ENCODE measurements around the gene THRSP. TPM values are rescaled to one million over a fixed set of nuclear protein-coding genes. Genes with fewer than 3 reads are reported as not detected.

THRSP gene
- total RNA-seq, 1 experiment from 2014 or later: not detected

DNA sequence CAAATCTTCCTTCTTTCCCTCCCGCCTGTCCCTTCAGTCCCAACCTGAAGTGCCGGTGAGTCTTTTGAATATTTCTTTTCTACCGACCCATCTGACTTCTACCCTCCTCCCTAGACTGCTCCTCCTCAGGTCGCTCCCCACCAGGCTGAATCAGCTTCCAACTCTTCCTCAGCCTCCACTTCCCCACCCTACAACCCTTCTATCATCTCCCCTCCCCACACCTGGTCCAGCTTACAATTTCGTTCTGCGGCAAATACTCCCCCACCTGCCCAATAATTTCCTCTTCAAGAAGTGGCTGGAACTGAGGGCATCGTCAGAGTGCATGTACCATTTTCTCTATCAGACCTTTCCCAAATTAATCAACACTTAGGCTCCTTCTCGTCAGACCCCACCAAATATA, 18.5 kb downstream of the THRSP start:
- Histone ChIP-seq H3K4me3 (replicated peaks in 1 of 2; ENCODE audit: low read depth in 1 of 2, low read length in 2 of 2) (no peak overlapping the region), H3K27me3 (ENCODE audit: insufficient read depth, low read length) (no peaks in the 10 kb centered on the region), H3K9me3 (ENCODE audit: control insufficient read depth in 1 of 2, insufficient read depth in 1 of 2, low read depth in 1 of 2, low read length in 2 of 2) (no peaks in the 10 kb centered on the region), H3K27ac (ENCODE audit: low read depth, low read length) (no peak overlapping the region), H3K79me2 (ENCODE audit: insufficient read depth, low read length) (peaks cover 26% of the 10 kb centered on the region), H3K4me2 (ENCODE audit: low read length) (no peak overlapping the region), H4K20me1 (ENCODE audit: insufficient read depth) (no peaks in the 10 kb centered on the region), H3K36me3 (ENCODE audit: control insufficient read depth in 1 of 2, insufficient read depth in 2 of 2, low read length in 2 of 2) (no peaks in the 10 kb centered on the region), H2AFZ (ENCODE audit: low read depth, low read length, poor library complexity, severe bottlenecking) (no peak overlapping the region), H3K9ac (ENCODE audit: low read length) (no peak overlapping the region), H3K4me1 (ENCODE audit: control insufficient read depth in 1 of 2, insufficient read depth in 2 of 2, low read length in 2 of 2) (peaks cover 0 to 17% of the 10 kb centered on the region in 2 experiments; a peak in 3 of 4 replicates), H3K9me2 (ENCODE audit: insufficient read depth) (no peaks in the 10 kb centered on the region)
- ChIA-PET CTCF (no interaction called here), RAD21 (ENCODE audit: low non-redundant PET in 1 of 2, low total read pairs in 2 of 2, uncharacterized antibody in 2 of 2, unreplicated experiment in 2 of 2) (no interaction called here), POLR2A (no interaction called here)
- ATAC-seq (no peak), DNase-seq (ENCODE audit: low read depth, low spot score) (no peak)
- TF ChIP-seq YY1 (IDR thresholded peaks at IDR 0.05; ENCODE audit: extremely low read depth, insufficient replicate concordance, low read depth, low read length): no peak
- BruUV-seq (replicated peaks): no TSS peak
- intact Hi-C loops (cut with micrococcal nuclease): no loop called here

DNA sequence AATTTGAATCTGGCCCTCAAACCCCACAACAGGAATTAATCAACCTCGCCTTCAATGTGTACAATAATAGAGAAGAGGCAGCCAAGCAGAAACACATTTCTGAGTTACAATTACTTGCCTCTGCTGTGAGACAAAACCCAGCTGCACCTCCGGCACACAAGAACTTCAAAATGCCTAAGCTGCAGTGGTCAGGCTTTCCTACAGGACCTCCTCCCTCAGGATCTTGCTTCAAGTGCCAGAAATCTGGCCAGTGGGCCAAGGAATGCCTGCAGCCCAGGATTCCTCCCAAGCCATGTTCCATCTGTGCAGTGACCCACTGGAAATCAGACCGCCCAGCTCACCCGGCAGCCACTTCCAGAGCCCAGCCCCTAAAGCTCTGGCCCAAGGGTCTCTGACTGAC, 19.4 kb downstream of the THRSP start:
- POLR2A ChIA-PET: no interaction called here
- peaks cover 0 to 14% of the 10 kb centered on the region in 2 experiments; a peak in 3 of 4 replicates for H3K4me1 ChIP-seq (ENCODE audit: control insufficient read depth in 1 of 2, insufficient read depth in 2 of 2, low read length in 2 of 2)
- no peaks in the 10 kb centered on the region for H3K27me3 ChIP-seq (ENCODE audit: insufficient read depth, low read length)
- intact Hi-C loops (cut with micrococcal nuclease): no loop called here
- no peaks in the 10 kb centered on the region for H3K36me3 ChIP-seq (ENCODE audit: control insufficient read depth in 1 of 2, insufficient read depth in 2 of 2, low read length in 2 of 2)
- peaks cover 17% of the 10 kb centered on the region for H3K79me2 ChIP-seq (ENCODE audit: insufficient read depth, low read length)
- CTCF ChIA-PET: no interaction called here
- no peaks in the 10 kb centered on the region for H3K9me3 ChIP-seq (ENCODE audit: control insufficient read depth in 1 of 2, insufficient read depth in 1 of 2, low read depth in 1 of 2, low read length in 2 of 2)
- no peak overlapping the region for H3K4me3 ChIP-seq (replicated peaks in 1 of 2; ENCODE audit: low read depth in 1 of 2, low read length in 2 of 2)
- no peak overlapping the region for H2AFZ ChIP-seq (ENCODE audit: low read depth, low read length, poor library complexity, severe bottlenecking)
- no peaks in the 10 kb centered on the region for H4K20me1 ChIP-seq (ENCODE audit: insufficient read depth)
- RAD21 ChIA-PET (ENCODE audit: low non-redundant PET in 1 of 2, low total read pairs in 2 of 2, uncharacterized antibody in 2 of 2, unreplicated experiment in 2 of 2): no interaction called here
- no peak overlapping the region for H3K9ac ChIP-seq (ENCODE audit: low read length)
- TF ChIP-seq CTCF (IDR thresholded peaks at IDR 0.05 in 2 of 3, conservative IDR thresholded peaks at IDR 0.05 in 1 of 3; ENCODE audit: borderline replicate concordance in 1 of 3, insufficient read depth in 1 of 3, low read depth in 2 of 3, low read length in 2 of 3) (no peak), EGR1 (IDR thresholded peaks at IDR 0.05; ENCODE audit: low read depth) (no peak), FOSL1 (IDR thresholded peaks at IDR 0.05; ENCODE audit: low read depth) (no peak), ZFX (IDR thresholded peaks at IDR 0.05) (no peak), POLR2A (IDR thresholded peaks at IDR 0.05; ENCODE audit: borderline replicate concordance, extremely low read depth, insufficient read depth, insufficient read length) (no peak), SRF (IDR thresholded peaks at IDR 0.05; ENCODE audit: low read depth) (no peak), MAX (IDR thresholded peaks at IDR 0.05) (no peak), ATF3 (IDR thresholded peaks at IDR 0.05) (no peak), YY1 (IDR thresholded peaks at IDR 0.05; ENCODE audit: extremely low read depth, insufficient replicate concordance, low read depth, low read length) (no peak), ZNF274 (IDR thresholded peaks at IDR 0.05; ENCODE audit: low read depth, low read length) (no peak), POLR2AphosphoS5 (IDR thresholded peaks at IDR 0.05; ENCODE audit: low read depth, low read length) (no peak)
- TF ChIP-seq, protein P1, sequence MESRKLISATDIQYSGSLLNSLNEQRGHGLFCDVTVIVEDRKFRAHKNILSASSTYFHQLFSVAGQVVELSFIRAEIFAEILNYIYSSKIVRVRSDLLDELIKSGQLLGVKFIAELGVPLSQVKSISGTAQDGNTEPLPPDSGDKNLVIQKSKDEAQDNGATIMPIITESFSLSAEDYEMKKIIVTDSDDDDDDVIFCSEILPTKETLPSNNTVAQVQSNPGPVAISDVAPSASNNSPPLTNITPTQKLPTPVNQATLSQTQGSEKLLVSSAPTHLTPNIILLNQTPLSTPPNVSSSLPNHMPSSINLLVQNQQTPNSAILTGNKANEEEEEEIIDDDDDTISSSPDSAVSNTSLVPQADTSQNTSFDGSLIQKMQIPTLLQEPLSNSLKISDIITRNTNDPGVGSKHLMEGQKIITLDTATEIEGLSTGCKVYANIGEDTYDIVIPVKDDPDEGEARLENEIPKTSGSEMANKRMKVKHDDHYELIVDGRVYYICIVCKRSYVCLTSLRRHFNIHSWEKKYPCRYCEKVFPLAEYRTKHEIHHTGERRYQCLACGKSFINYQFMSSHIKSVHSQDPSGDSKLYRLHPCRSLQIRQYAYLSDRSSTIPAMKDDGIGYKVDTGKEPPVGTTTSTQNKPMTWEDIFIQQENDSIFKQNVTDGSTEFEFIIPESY (IDR thresholded peaks at IDR 0.05; ENCODE audit: extremely low read depth, insufficient replicate concordance, low read length): no peak
- H3K9me2 ChIP-seq (ENCODE audit: insufficient read depth): no peaks in the 10 kb centered on the region
- no peak overlapping the region for H3K27ac ChIP-seq (ENCODE audit: low read depth, low read length)
- BruUV-seq (replicated peaks): no TSS peak
- no peak overlapping the region for H3K4me2 ChIP-seq (ENCODE audit: low read length)
- ATAC-seq (no peak), DNase-seq (ENCODE audit: low read depth, low spot score) (no peak)
